ENCODE measurements around the gene IFTAP. TPM values are rescaled to one million over a fixed set of nuclear protein-coding genes. Genes with fewer than 3 reads are reported as not detected.

Gene IFTAP
- total RNA-seq, 2 experiments from 2014 or later: not detected

DNA sequence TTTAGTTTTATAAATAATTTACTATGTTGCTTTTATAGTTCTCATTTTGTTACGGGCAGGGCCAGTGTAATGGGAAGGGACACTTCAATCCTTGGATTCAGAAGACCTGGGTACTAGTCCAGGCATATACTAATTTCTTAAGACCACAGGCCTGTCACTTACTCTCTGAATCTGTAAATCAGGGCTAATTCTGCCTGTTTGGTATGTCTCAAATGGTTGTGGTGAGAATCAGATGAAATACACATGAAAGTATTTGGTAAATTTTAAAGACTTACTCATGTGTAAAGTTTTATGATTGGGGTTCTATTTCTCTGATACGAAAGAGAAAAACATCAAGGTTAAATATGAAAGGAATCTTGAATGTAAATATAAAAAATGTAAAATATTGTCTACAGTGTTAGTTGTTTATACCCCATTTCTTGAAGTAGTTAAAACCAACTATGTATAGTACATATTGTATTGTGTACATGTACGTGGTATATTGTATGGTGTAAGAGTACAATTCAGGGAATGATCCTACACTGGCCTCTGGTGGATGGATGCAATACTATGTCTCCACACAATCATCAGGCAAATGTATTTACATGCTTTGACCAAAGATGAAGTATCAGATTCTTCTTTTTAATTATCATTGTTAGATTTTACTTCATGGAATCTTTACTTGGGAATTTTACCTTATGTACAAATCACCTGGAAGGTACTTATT is 28.3 kb downstream of the IFTAP start:
- Histone ChIP-seq H3K36me3 (ENCODE audit: insufficient read depth, low read length) (no peaks in the 10 kb centered on the region), H3K79me2 (ENCODE audit: insufficient read depth, low read depth, low read length) (no peaks in the 10 kb centered on the region), H3K27ac (ENCODE audit: low read depth, low read length, poor library complexity, severe bottlenecking) (no peak overlapping the region), H3K9me2 (ENCODE audit: insufficient read depth, low read length) (no peaks in the 10 kb centered on the region), H3K4me3 (ENCODE audit: low read depth, low read length, poor library complexity, severe bottlenecking) (no peak overlapping the region), H3K4me2 (ENCODE audit: low read length) (no peak overlapping the region), H3K4me1 (ENCODE audit: insufficient read depth, low read length, poor library complexity, severe bottlenecking) (no peaks in the 10 kb centered on the region), H2AFZ (ENCODE audit: low read length) (no peak overlapping the region), H3K9me3 (ENCODE audit: low read length) (no peaks in the 10 kb centered on the region), H4K20me1 (ENCODE audit: insufficient read depth, low read length) (no peaks in the 10 kb centered on the region)
- peak; percentile 14 for DNase-seq (ENCODE audit: low spot score)
- intact Hi-C loops (cut with micrococcal nuclease; ENCODE audit: unreplicated experiment): loop anchor here (10.0 kb wide), 1 partner anchor 52 kb away; no protein-coding TSS in a partner anchor
- BruUV-seq (replicated peaks): no TSS peak
- TF ChIP-seq EZH2phosphoT487 (IDR thresholded peaks at IDR 0.05; ENCODE audit: borderline replicate concordance, low read depth, low read length): no peak
- TF ChIP-seq, protein P1, sequence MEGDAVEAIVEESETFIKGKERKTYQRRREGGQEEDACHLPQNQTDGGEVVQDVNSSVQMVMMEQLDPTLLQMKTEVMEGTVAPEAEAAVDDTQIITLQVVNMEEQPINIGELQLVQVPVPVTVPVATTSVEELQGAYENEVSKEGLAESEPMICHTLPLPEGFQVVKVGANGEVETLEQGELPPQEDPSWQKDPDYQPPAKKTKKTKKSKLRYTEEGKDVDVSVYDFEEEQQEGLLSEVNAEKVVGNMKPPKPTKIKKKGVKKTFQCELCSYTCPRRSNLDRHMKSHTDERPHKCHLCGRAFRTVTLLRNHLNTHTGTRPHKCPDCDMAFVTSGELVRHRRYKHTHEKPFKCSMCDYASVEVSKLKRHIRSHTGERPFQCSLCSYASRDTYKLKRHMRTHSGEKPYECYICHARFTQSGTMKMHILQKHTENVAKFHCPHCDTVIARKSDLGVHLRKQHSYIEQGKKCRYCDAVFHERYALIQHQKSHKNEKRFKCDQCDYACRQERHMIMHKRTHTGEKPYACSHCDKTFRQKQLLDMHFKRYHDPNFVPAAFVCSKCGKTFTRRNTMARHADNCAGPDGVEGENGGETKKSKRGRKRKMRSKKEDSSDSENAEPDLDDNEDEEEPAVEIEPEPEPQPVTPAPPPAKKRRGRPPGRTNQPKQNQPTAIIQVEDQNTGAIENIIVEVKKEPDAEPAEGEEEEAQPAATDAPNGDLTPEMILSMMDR (conservative IDR thresholded peaks at IDR 0.05; ENCODE audit: low read length): peak; percentile 63
- ChIA-PET POLR2A (interaction anchor here (1.1 kb wide), 1 partner anchor 12 kb away, joined by 3 read pairs; no protein-coding TSS in a partner anchor), CTCF (ENCODE audit: unreplicated experiment) (no interaction called here)

DNA sequence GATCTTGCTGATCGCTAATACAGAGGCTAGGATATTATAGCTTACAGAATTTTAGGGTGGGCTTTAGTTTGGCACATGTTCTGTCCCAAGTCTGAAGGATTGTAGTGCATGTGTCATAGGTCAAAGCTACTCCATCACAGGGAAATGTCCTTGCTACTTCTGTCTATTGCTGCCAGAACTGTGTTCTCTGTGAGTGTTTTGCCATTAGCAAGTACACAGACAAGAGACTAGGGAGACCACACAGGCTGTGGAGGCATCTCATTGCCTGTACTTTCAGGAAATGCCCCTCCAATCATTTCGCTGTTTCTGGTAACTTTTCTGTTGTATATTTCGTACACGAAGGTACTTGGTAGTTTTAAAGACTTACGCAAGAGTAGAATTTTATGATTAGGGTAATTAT is 29.2 kb downstream of the IFTAP start:
- no peaks in the 10 kb centered on the region for H3K9me3 ChIP-seq (ENCODE audit: low read length)
- no peaks in the 10 kb centered on the region for H3K4me1 ChIP-seq (ENCODE audit: insufficient read depth, low read length, poor library complexity, severe bottlenecking)
- H3K27ac ChIP-seq (ENCODE audit: low read depth, low read length, poor library complexity, severe bottlenecking): no peak overlapping the region
- H3K79me2 ChIP-seq (ENCODE audit: insufficient read depth, low read depth, low read length): no peaks in the 10 kb centered on the region
- no peaks in the 10 kb centered on the region for H4K20me1 ChIP-seq (ENCODE audit: insufficient read depth, low read length)
- no TSS peak for BruUV-seq (replicated peaks)
- H2AFZ ChIP-seq (ENCODE audit: low read length): no peak overlapping the region
- intact Hi-C loops (cut with micrococcal nuclease; ENCODE audit: unreplicated experiment): loop anchor here (10.0 kb wide), 1 partner anchor 51 kb away; no protein-coding TSS in a partner anchor
- CTCF ChIA-PET (ENCODE audit: unreplicated experiment): no interaction called here
- POLR2A ChIA-PET: no interaction called here
- TF ChIP-seq EZH2phosphoT487 (IDR thresholded peaks at IDR 0.05; ENCODE audit: borderline replicate concordance, low read depth, low read length): no peak
- TF ChIP-seq, protein P1 (conservative IDR thresholded peaks at IDR 0.05; ENCODE audit: low read length): no peak
- H3K4me3 ChIP-seq (ENCODE audit: low read depth, low read length, poor library complexity, severe bottlenecking): no peak overlapping the region
- no peak for DNase-seq (ENCODE audit: low spot score)
- H3K4me2 ChIP-seq (ENCODE audit: low read length): no peak overlapping the region
- H3K9me2 ChIP-seq (ENCODE audit: insufficient read depth, low read length): no peaks in the 10 kb centered on the region
- H3K36me3 ChIP-seq (ENCODE audit: insufficient read depth, low read length): no peaks in the 10 kb centered on the region

- H3K4me1 ChIP-seq (ENCODE audit: insufficient read depth, low read length, poor library complexity, severe bottlenecking): no peaks in the 10 kb centered on the region
- no peak overlapping the region for H2AFZ ChIP-seq (ENCODE audit: low read length)
- no peak overlapping the region for H3K4me2 ChIP-seq (ENCODE audit: low read length)
- H3K36me3 ChIP-seq (ENCODE audit: insufficient read depth, low read length): no peaks in the 10 kb centered on the region
- POLR2A ChIA-PET: interaction anchor here (1.0 kb wide), 1 partner anchor 8 kb away, joined by 6 read pairs; no protein-coding TSS in a partner anchor
- H3K9me2 ChIP-seq (ENCODE audit: insufficient read depth, low read length): no peaks in the 10 kb centered on the region
- no peak for DNase-seq (ENCODE audit: low spot score)
- BruUV-seq (replicated peaks): no TSS peak
- no peak for TF ChIP-seq EZH2phosphoT487 (IDR thresholded peaks at IDR 0.05; ENCODE audit: borderline replicate concordance, low read depth, low read length)
- TF ChIP-seq, protein P1 (conservative IDR thresholded peaks at IDR 0.05; ENCODE audit: low read length): no peak
- no peak overlapping the region for H3K27ac ChIP-seq (ENCODE audit: low read depth, low read length, poor library complexity, severe bottlenecking)
- CTCF ChIA-PET (ENCODE audit: unreplicated experiment): no interaction called here
- H4K20me1 ChIP-seq (ENCODE audit: insufficient read depth, low read length): no peaks in the 10 kb centered on the region
- no peaks in the 10 kb centered on the region for H3K79me2 ChIP-seq (ENCODE audit: insufficient read depth, low read depth, low read length)
- no peak overlapping the region for H3K4me3 ChIP-seq (ENCODE audit: low read depth, low read length, poor library complexity, severe bottlenecking)
- H3K9me3 ChIP-seq (ENCODE audit: low read length): no peaks in the 10 kb centered on the region
- intact Hi-C loops (cut with micrococcal nuclease; ENCODE audit: unreplicated experiment): loop anchor here (10.0 kb wide), 1 partner anchor 48 kb away; no protein-coding TSS in a partner anchor
Measured at GRCh38 chr11:36627006-36627405, 32.7 kb downstream of the IFTAP start.

Data from OCI-LY7 (cell line).